AG04449 (cell line): Measurements from ENCODE around the gene SLC35D2.

ENCODE experiments used
- CTCF ChIA-PET: fragments of 350-600 bp; formaldehyde crosslinking; extraction: SDS; loops from one replicate; lab custom pipeline; 2021; ENCODE audit warnings: antibody characterized with exemption; lab: Yijun Ruan, JAX
- POLR2A ChIA-PET: fragments of 400-600, 350-600 bp; formaldehyde crosslinking; extraction: SDS; loops from one replicate; lab custom pipeline; 2020; ENCODE audit warnings: antibody characterized with exemption, inconsistent platforms; lab: Yijun Ruan, JAX
- DNase-seq: peaks from one replicate; pipeline ENCODE4 v3.0.0-alpha.2; 2010; ENCODE audit warnings: low read depth, low spot score
- H3K4me3 ChIP-seq: 2 replicates; pipeline ENCODE4 v1.5.1; 2011; ENCODE audit warnings: low read depth, mild to moderate bottlenecking, control low read depth, low read length
- TF ChIP-seq, protein P1 (sequence below): IDR thresholded peaks from one replicate; pipeline ENCODE4 v1.5.1; 2011; ENCODE audit warnings: mild to moderate bottlenecking, moderate library complexity, low read length, control low read depth, inconsistent platforms; ENCODE audit not compliant: insufficient read depth; ENCODE audit errors: missing control alignments

SLC35D2 gene

DNA sequence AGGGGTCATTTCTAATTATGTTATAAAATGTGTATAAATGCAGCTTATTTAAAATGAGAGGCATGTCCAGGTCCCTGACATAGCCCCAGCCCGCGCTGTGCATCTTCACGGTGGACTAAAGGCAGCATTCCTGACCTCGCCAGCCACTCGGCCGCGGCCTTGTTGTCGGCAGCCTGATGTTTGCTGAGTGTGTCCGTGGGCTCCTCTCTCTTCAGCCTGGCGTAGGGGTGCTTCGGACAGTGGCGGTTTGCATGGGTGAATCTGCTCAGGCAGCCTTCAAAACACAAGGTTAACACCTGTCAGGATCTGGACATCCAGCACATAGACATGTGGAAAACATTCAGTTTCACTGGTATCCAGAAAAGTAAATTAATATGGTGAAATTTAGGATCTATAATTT, 8.8 kb upstream of the SLC35D2 start:
- TF ChIP-seq, protein P1, sequence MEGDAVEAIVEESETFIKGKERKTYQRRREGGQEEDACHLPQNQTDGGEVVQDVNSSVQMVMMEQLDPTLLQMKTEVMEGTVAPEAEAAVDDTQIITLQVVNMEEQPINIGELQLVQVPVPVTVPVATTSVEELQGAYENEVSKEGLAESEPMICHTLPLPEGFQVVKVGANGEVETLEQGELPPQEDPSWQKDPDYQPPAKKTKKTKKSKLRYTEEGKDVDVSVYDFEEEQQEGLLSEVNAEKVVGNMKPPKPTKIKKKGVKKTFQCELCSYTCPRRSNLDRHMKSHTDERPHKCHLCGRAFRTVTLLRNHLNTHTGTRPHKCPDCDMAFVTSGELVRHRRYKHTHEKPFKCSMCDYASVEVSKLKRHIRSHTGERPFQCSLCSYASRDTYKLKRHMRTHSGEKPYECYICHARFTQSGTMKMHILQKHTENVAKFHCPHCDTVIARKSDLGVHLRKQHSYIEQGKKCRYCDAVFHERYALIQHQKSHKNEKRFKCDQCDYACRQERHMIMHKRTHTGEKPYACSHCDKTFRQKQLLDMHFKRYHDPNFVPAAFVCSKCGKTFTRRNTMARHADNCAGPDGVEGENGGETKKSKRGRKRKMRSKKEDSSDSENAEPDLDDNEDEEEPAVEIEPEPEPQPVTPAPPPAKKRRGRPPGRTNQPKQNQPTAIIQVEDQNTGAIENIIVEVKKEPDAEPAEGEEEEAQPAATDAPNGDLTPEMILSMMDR: no peak
- POLR2A ChIA-PET: no interaction called here
- CTCF ChIA-PET: no interaction called here
- no peak for DNase-seq
- no peak overlapping the region for H3K4me3 ChIP-seq

DNA sequence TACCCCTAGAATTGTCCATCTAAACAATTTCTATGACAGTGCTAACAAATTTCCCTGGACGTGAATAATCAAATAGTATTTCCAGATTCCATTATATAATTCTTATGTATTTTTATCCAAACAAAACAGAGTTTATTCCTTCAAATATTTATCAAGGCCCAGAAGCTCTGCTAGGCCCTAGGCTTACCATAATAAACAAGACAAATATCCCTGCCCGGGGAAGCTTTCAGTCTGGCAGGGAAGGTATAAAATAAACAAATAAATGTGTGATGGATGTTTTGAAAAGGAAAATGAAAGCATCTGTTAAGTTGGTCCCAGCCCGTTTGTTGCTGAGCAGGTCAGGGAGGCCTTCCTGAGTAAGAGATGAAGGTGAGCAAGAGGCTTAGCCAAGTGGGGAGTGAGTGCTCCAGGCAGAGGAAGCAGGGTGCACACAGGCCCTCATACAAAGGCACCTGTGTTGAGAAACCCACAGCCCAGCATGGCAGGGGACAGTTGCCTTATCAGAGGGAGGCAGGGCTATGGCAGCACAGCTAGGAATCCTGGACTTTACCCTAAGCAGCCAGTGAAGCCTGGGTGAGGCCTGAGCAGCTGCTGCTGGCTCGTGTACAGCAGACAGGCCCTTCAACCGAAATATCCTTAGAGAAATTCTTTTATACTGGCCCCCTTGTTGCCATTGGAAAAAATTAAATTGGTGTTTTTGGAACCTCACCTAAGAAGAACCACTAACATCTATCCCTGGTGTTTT, 7.7 kb upstream of the SLC35D2 start:
- ChIA-PET POLR2A (no interaction called here), CTCF (no interaction called here)
- H3K4me3 ChIP-seq: no peak overlapping the region
- TF ChIP-seq, protein P1: no peak
- no peak for DNase-seq

DNA sequence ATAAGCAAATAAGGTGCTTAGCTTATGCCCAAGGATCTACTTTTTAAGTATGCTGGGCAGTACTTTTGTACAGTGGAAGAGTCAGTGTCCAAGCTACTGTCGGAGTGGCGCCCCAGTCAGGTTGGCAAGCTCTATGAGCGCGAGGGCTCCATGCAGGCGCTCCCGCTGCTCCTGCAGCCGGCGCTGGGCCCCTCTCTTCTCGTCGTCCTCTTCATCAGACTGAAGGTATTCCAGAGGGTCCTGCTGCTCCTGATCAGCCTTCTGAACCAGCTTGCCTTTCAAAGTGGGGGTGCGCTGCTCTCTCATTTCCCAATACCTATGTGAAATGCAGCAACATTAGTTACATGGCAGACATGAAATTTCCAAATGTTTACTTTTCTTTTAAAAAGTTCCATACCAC, 4.6 kb upstream of the SLC35D2 start:
- TF ChIP-seq, protein P1: no peak
- POLR2A ChIA-PET: no interaction called here
- no peak for DNase-seq
- no peak overlapping the region for H3K4me3 ChIP-seq
- CTCF ChIA-PET: no interaction called here

DNA sequence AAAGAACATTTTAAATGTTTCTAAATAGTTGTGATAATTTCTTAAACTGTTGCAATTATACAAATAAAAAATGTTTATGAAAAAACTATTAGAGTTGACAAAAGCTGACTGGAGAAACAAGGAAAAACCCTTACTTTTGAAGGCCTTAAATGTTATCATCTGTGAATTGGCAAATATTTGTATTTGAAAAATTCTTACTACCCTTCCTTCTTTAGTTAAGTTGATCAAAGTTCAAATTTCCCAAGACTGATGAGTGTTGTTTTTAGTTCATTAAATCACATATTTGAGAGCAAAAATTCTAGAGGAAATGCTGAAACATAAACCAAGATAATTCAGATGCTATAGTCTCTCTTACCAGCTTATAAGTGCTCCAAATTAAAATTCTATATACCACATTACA, 2.6 kb upstream of the SLC35D2 start:
- H3K4me3 ChIP-seq: no peak overlapping the region
- DNase-seq: no peak
- TF ChIP-seq, protein P1: no peak
- ChIA-PET POLR2A (no interaction called here), CTCF (no interaction called here)

DNA sequence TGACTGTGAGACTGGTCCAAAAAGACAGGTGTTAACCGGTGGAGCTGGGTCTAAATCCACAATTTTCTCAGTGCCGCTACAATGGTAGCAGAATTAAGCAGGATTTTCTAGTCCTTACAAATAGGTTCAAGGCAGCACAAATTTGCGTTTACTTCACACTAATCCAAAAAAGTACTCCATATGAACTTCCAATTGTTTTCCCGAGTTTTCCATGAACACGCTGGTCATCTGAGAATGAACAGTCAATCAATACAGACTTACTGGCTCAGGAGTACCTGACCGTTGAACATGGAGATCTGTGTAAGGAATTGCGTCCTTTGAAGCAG, 709 bp downstream of the SLC35D2 start:
- POLR2A ChIA-PET: no interaction called here
- H3K4me3 ChIP-seq: peak overlapping the region; percentile 67
- no peak for DNase-seq
- CTCF ChIA-PET: interaction anchor here (1.4 to 1.8 kb wide), 3 partner anchors 9 to 284 kb away, joined by 4 read pairs; no protein-coding TSS in a partner anchor
- TF ChIP-seq, protein P1: no peak

DNA sequence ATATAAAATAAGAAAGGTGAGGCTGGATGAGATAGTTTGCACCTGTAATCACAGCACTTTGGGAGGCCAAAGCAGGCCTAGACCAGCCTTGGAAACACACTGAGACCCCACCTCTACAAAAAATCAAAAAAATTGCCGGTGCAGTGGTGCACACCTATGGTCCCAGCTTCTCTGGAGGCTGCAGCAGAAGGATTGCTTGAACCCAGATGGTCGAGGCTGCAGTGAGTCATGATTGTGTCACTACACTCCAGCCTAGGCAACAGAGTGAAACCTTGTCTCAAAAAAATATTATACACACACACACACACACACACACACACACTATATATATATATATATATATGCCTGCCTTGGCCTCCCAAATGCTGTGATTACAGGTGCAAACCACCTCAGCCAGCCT, 1.3 kb downstream of the SLC35D2 start:
- no peak overlapping the region for H3K4me3 ChIP-seq
- no peak for DNase-seq
- TF ChIP-seq, protein P1: no peak
- ChIA-PET POLR2A (no interaction called here), CTCF (interaction anchor here (1.4 to 1.8 kb wide), 3 partner anchors 8 to 284 kb away, joined by 4 read pairs; no protein-coding TSS in a partner anchor)
